ACC112 (cell line): ENCODE measurements around the gene KRTAP10-8.
"Not testable (repeated sequence)": the region's sequence is repeated elsewhere in the genome, so short reads cannot be mapped to it uniquely, and the experiment has no call there.

Experiments used
- H2AFZ ChIP-seq: fragments of 200-600 bp; sonication (generic); one replicate; pipeline ENCODE4 v1.6.0; 2017; ENCODE audit warnings: antibody characterized with exemption, low read length; ENCODE audit not compliant: unreplicated experiment
- H3K27ac ChIP-seq: fragments of 200-600 bp; sonication (generic); 2 replicates; pipeline ENCODE4 v1.5.1; 2014; ENCODE audit warnings: low read depth, mild to moderate bottlenecking, antibody characterized with exemption, low read length, moderate library complexity
- H3K27me3 ChIP-seq: fragments of 200-600 bp; sonication (generic); 2 replicates; pipeline ENCODE4 v1.6.1; 2014; ENCODE audit warnings: mild to moderate bottlenecking, antibody characterized with exemption, low read length, moderate library complexity, mixed read lengths; ENCODE audit not compliant: insufficient read depth
- H3K36me3 ChIP-seq: fragments of 200-600 bp; sonication (generic); 2 replicates; pipeline ENCODE4 v1.6.1; 2016; ENCODE audit warnings: mild to moderate bottlenecking, antibody characterized with exemption, low read length, moderate library complexity, mixed read lengths; ENCODE audit not compliant: insufficient read depth
- H3K4me1 ChIP-seq: fragments of 200-600 bp; sonication (generic); one replicate; pipeline ENCODE4 v1.6.1; 2016; ENCODE audit warnings: low read length, mixed read lengths; ENCODE audit not compliant: insufficient read depth, unreplicated experiment, control insufficient read depth
- H3K4me3 ChIP-seq: fragments of 200-600 bp; sonication (generic); 2 replicates; pipeline ENCODE4 v1.5.1; 2014; ENCODE audit warnings: mild to moderate bottlenecking, low read depth, low read length
- H3K79me2 ChIP-seq: fragments of 200-600 bp; sonication (generic); one replicate; pipeline ENCODE4 v1.6.0; 2016; ENCODE audit warnings: low read length; ENCODE audit not compliant: control insufficient read depth, unreplicated experiment, insufficient read depth

The KRTAP10-8 gene

GRCh38 chr21:44636209-44637017, 24.5 kb downstream of the KRTAP10-8 start:
- H3K4me1 ChIP-seq: no peaks in the 10 kb centered on the region
- H3K27me3 ChIP-seq: no peaks in the 10 kb centered on the region
- no peak overlapping the region for H2AFZ ChIP-seq

GRCh38 chr21:44637018-44637850, 25.4 kb downstream of the KRTAP10-8 start, which contains the start of gene KRTAP10-10:
TSS of gene KRTAP10-10 (plus strand) at chr21:44637356. CDS start at chr21:44637418, 62 bp downstream.
- no peaks in the 10 kb centered on the region for H3K36me3 ChIP-seq
- no peak within 1 kb of the TSS for H2AFZ ChIP-seq
- no peaks in the 10 kb centered on the region for H3K27me3 ChIP-seq
- H3K4me3 ChIP-seq: no peak within 1 kb of the TSS
- H3K79me2 ChIP-seq: no peaks in the 10 kb centered on the region
- H3K27ac ChIP-seq: no peak within 1 kb of the TSS
- no peaks in the 10 kb centered on the region for H3K4me1 ChIP-seq

More at GRCh38 chr21:44636209-44637017, 24.5 kb downstream of the KRTAP10-8 start:
- H3K36me3 ChIP-seq: no peaks in the 10 kb centered on the region
- H3K79me2 ChIP-seq: no peaks in the 10 kb centered on the region
- no peak overlapping the region for H3K4me3 ChIP-seq
- H3K27ac ChIP-seq: no peak overlapping the region

GRCh38 chr21:44637851-44638348, 26.0 kb downstream of the KRTAP10-8 start:
- not testable (repeated sequence) for H3K36me3 ChIP-seq, H3K27ac ChIP-seq, H3K27me3 ChIP-seq, H3K79me2 ChIP-seq, H3K4me1 ChIP-seq, H3K4me3 ChIP-seq, H2AFZ ChIP-seq

GRCh38 chr21:44638506-44639330, 26.8 kb downstream of the KRTAP10-8 start:
- H3K27me3 ChIP-seq, H2AFZ ChIP-seq, H3K79me2 ChIP-seq, H3K4me3 ChIP-seq, H3K36me3 ChIP-seq, H3K4me1 ChIP-seq, H3K27ac ChIP-seq: not testable (repeated sequence)

- Histone ChIP-seq H3K36me3 (no peaks in the 10 kb centered on the region), H3K79me2 (no peaks in the 10 kb centered on the region), H3K27me3 (no peaks in the 10 kb centered on the region; the same call in 1 of the 2 replicates)
Observed at GRCh38 chr21:44639331-44639655, 27.4 kb downstream of the KRTAP10-8 start.

GRCh38 chr21:44640761-44641160, 28.9 kb downstream of the KRTAP10-8 start:
- Histone ChIP-seq H3K27me3 (no peaks in the 10 kb centered on the region; the same call in 1 of the 2 replicates), H3K4me3 (no peak overlapping the region)

More at GRCh38 chr21:44639331-44639655, 27.4 kb downstream of the KRTAP10-8 start:
- H3K4me3 ChIP-seq: no peak overlapping the region
- no peak overlapping the region for H2AFZ ChIP-seq
- H3K27ac ChIP-seq: no peak overlapping the region
- H3K4me1 ChIP-seq: no peaks in the 10 kb centered on the region

GRCh38 chr21:44643741-44644310, 31.9 kb downstream of the KRTAP10-8 start:
- no peaks in the 10 kb centered on the region for H3K79me2 ChIP-seq
- H3K27me3 ChIP-seq: peaks cover 19% of the 10 kb centered on the region
- no peak overlapping the region for H3K27ac ChIP-seq

More at GRCh38 chr21:44640761-44641160, 28.9 kb downstream of the KRTAP10-8 start:
- H2AFZ ChIP-seq: no peak overlapping the region
- H3K36me3 ChIP-seq: no peaks in the 10 kb centered on the region
- no peak overlapping the region for H3K27ac ChIP-seq
- H3K4me1 ChIP-seq: no peaks in the 10 kb centered on the region
- no peaks in the 10 kb centered on the region for H3K79me2 ChIP-seq

GRCh38 chr21:44644878-44645277, 33.0 kb downstream of the KRTAP10-8 start:
- Histone ChIP-seq H2AFZ (no peak overlapping the region), H3K36me3 (no peaks in the 10 kb centered on the region), H3K27ac (no peak overlapping the region), H3K27me3 (peaks cover 19% of the 10 kb centered on the region), H3K4me3 (no peak overlapping the region), H3K79me2 (no peaks in the 10 kb centered on the region), H3K4me1 (no peaks in the 10 kb centered on the region)

More at GRCh38 chr21:44643741-44644310, 31.9 kb downstream of the KRTAP10-8 start:
- Histone ChIP-seq H3K36me3 (no peaks in the 10 kb centered on the region), H3K4me1 (no peaks in the 10 kb centered on the region), H2AFZ (no peak overlapping the region), H3K4me3 (no peak overlapping the region)

- not testable (repeated sequence) for H3K4me1 ChIP-seq, H3K36me3 ChIP-seq, H3K79me2 ChIP-seq, H2AFZ ChIP-seq, H3K4me3 ChIP-seq, H3K27ac ChIP-seq
- peaks cover 24% of the 10 kb centered on the region for H3K27me3 ChIP-seq
Observed at GRCh38 chr21:44646366-44647221, 34.7 kb downstream of the KRTAP10-8 start, which contains the start of gene KRTAP10-11. TSS of gene KRTAP10-11 (plus strand) at chr21:44646414. CDS start at chr21:44646459, 45 bp downstream.
